Suprapubic skin (tissue), 4 donors: ENCODE data around the gene TEAD1. TPM values are rescaled to one million over a fixed set of nuclear protein-coding genes. Genes with fewer than 3 reads are reported as not detected.

Experiments
- DNase-seq, 2 donors: peaks; one replicate each; pipeline ENCODE4 v3.0.0-alpha.2; 2019; ENCODE audit warnings: low spot score in 2 of 2
- H3K27ac ChIP-seq: fragments of 200-600 bp; sonication (generic); one replicate; pipeline ENCODE4 v1.5.1; 2019
- H3K27me3 ChIP-seq: fragments of 200-600 bp; sonication (generic); one replicate; pipeline ENCODE4 v1.5.1; 2019
- H3K36me3 ChIP-seq: fragments of 200-600 bp; sonication (generic); one replicate; pipeline ENCODE4 v1.5.1; 2019
- H3K4me1 ChIP-seq: fragments of 200-600 bp; sonication (generic); one replicate; pipeline ENCODE4 v1.5.1; 2019
- H3K4me3 ChIP-seq: fragments of 200-600 bp; sonication (generic); one replicate; pipeline ENCODE4 v1.5.1; 2019; ENCODE audit warnings: mild to moderate bottlenecking
- H3K9me3 ChIP-seq: fragments of 200-600 bp; sonication (generic); one replicate; pipeline ENCODE4 v1.5.1; 2019
- EP300 ChIP-seq: sonication (generic); formaldehyde crosslinking; IDR thresholded peaks from one replicate; pipeline ENCODE4 v1.6.1; 2017; ENCODE audit warnings: antibody characterized with exemption
- POLR2A ChIP-seq, 2 donors: fragments of 450-650 bp; IDR thresholded peaks; one replicate each; pipeline ENCODE4 v1.6.1; 2017; ENCODE audit warnings: antibody characterized with exemption in 2 of 2, mild to moderate bottlenecking in 2 of 2, moderate library complexity in 2 of 2
- POLR2AphosphoS5 ChIP-seq, 3 donors: sonication (generic); formaldehyde crosslinking; IDR thresholded peaks; one replicate each; pipeline ENCODE4 v1.6.1; 2017; ENCODE audit warnings: antibody characterized with exemption in 3 of 3
- WGBS: methylation state at CpG from one replicate; pipeline ENCODE4 v1.1.5; 2018; 5-methylcytosine and 5-hydroxymethylcytosine counted together
- total RNA-seq, 4 donors: library from RNA; depleted of rRNA; stranded (reverse); fragments of >200 nt; gene quantifications; one replicate each; pipeline ENCODE4 v1.1.0, GENCODE V29; 2016
- TF ChIP-seq, protein P1 (sequence below), 2 donors: fragments of 200-600 bp in 1 of 2; fragments of 450-650 bp in 1 of 2; sonication (generic) in 1 of 2; IDR thresholded peaks; one replicate each; pipeline ENCODE4 v1.5.1; 2016 to 2019; ENCODE audit warnings: antibody characterized with exemption in 2 of 2, mild to moderate bottlenecking in 1 of 2, moderate library complexity in 1 of 2

TEAD1 gene
- total RNA-seq, 4 donors from 2014 or later: 60.3 to 84.8 (median 72.4) TPM

DNA sequence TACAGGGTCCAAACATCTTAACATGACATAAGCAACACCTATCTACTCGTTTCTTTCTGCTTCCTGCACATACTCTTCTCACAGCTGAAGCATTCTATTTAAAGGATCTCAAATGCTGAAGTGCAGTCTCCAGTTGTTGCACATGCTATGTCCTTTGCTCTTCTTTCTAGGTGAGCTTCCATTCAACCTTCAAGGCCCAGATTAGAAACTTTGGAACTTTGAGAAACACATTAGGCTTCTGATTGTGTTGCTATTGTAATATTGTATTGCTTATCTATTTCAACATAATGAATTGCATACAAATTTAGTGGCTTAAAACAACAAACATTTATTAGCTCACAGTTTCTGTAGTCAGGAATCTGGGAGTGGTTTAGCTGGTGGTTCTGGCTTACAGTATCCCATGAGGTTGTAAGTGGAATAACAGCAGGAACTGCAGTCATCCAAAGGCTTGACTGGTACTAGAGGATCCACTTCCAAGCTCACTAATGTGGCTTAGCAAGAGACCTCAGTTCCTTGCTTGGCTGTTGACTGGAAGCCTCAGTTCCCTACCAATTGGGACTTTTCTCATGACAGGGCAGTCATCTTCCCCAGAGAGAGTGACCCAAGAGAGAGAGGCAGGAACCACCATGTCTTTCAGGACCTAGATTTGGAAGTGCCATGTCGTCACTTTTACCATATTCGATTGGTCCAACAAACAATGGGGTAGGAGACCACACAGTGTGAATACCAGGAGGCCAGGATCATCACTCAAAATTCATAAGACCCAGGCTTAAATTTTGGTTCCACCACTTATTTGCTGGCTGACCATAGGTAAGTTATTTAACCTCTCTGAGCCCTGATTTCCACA lies 307.7 kb downstream of the TEAD1 start:
- DNase-seq: no peak
- no peaks in the 10 kb centered on the region for H3K4me1 ChIP-seq
- no peak for TF ChIP-seq EP300
- TF ChIP-seq, protein P1, sequence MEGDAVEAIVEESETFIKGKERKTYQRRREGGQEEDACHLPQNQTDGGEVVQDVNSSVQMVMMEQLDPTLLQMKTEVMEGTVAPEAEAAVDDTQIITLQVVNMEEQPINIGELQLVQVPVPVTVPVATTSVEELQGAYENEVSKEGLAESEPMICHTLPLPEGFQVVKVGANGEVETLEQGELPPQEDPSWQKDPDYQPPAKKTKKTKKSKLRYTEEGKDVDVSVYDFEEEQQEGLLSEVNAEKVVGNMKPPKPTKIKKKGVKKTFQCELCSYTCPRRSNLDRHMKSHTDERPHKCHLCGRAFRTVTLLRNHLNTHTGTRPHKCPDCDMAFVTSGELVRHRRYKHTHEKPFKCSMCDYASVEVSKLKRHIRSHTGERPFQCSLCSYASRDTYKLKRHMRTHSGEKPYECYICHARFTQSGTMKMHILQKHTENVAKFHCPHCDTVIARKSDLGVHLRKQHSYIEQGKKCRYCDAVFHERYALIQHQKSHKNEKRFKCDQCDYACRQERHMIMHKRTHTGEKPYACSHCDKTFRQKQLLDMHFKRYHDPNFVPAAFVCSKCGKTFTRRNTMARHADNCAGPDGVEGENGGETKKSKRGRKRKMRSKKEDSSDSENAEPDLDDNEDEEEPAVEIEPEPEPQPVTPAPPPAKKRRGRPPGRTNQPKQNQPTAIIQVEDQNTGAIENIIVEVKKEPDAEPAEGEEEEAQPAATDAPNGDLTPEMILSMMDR (IDR thresholded peaks at IDR 0.05): no peak
- TF ChIP-seq POLR2AphosphoS5 (IDR thresholded peaks at IDR 0.05): no peak
- no peak for TF ChIP-seq POLR2A (IDR thresholded peaks at IDR 0.05)
- no peaks in the 10 kb centered on the region for H3K9me3 ChIP-seq
- H3K36me3 ChIP-seq: no peaks in the 10 kb centered on the region
- 79% methylated on average over 3 of the region's 3 CpGs for WGBS
- no peak overlapping the region for H3K4me3 ChIP-seq
- H3K27me3 ChIP-seq: no peaks in the 10 kb centered on the region
- H3K27ac ChIP-seq: no peak overlapping the region

DNA sequence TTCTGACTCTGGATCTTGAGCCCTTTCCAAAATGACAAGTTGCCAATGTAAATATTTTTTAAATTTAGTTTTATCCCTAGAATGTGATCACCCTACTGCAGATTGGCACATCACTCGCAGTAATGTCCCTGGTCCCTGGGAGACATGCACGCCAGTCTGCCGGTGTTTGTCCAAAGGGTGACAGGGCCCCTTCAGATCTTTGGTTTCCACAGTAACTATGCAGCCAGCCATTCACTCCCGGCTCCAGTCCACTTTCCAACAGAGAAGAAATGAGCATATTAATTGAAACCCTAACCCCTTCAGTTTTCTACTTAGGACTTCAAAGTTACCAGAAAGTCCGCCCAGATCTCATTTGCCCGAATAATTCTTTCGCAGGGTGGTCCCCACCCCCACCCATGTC lies 309.1 kb downstream of the TEAD1 start:
- TF ChIP-seq POLR2A (IDR thresholded peaks at IDR 0.05) (no peak), EP300 (no peak), POLR2AphosphoS5 (IDR thresholded peaks at IDR 0.05) (no peak)
- TF ChIP-seq, protein P1 (IDR thresholded peaks at IDR 0.05): no peak
- Histone ChIP-seq H3K4me3 (no peak overlapping the region), H3K27ac (no peak overlapping the region), H3K27me3 (no peaks in the 10 kb centered on the region), H3K36me3 (no peaks in the 10 kb centered on the region), H3K4me1 (no peaks in the 10 kb centered on the region), H3K9me3 (no peaks in the 10 kb centered on the region)
- no peak for DNase-seq
- 82% methylated on average over 7 of the region's 7 CpGs for WGBS

DNA sequence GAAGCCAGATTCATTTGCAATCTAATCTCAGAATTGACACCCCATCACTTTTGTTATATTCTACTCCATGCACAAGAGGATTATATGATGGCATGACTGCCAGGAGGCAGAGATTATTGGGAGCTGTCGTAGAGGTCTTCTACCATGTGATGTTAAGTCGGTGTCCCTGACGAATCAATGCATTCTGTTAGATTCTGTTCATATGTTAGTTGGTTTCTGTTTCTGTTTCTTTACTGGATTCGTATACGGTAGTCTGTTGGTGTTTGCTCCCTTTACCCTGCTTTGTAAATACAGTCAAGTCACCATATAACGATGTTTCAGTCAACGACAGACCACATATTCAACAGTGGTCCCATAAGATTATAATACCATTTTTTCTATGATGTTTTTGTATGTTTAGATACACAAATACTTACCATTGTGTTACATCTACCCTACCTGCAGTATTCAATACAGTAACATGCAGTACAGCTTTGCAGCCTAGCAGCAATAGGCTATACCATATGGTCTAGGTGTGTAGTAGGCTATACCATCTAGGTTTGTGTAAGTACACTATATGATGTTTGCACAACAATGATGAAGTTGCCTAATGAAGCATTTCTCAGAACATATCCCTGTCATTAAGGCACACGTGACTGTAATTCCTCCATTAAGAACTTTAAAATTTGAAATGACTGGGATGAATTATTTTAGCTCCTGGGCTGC lies 312.1 kb downstream of the TEAD1 start:
- no peak overlapping the region for H3K4me3 ChIP-seq
- H3K4me1 ChIP-seq: no peaks in the 10 kb centered on the region
- H3K27ac ChIP-seq: no peak overlapping the region
- H3K27me3 ChIP-seq: no peaks in the 10 kb centered on the region
- DNase-seq: no peak
- no peak for TF ChIP-seq POLR2AphosphoS5 (IDR thresholded peaks at IDR 0.05)
- TF ChIP-seq, protein P1 (IDR thresholded peaks at IDR 0.05): no peak
- H3K9me3 ChIP-seq: no peaks in the 10 kb centered on the region
- WGBS: 89% methylated on average over 8 of the region's 8 CpGs
- H3K36me3 ChIP-seq: no peaks in the 10 kb centered on the region

DNA sequence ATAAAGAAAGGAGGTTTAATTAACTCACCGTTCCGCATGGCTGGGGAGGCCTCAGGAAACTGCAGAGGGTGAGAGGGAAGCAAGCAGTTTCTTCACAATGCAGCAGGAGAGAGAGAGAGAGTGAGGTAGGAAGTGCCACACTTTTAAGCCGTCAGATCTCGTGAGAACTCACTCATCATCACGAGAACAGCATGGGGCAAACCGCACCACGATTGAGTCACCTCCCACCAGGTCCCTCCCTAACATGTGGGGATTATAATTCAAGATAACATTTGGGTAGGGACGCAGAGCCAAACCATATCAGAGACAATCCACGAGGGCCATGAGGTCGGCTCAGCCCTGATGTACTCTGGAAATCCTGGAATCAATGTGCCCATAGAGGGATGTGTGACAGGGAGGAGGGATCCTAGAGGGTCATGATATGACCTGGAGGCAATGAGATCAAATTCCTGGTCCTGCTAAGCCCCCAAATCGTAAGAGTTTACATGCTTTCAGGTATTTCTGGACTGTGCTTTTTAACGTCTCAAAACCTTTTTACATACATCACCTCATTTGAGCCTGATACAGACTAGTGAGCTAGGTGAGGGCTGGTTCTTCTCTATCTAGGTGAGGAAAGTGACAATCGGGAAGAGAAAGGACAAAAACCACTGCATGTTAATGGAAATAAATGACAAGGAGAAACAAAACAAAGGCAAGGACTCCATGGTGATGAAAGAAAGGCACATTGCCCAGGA lies 315.4 kb downstream of the TEAD1 start:
- Histone ChIP-seq H3K27me3 (no peaks in the 10 kb centered on the region), H3K4me1 (no peaks in the 10 kb centered on the region), H3K4me3 (peak overlapping the region; percentile 7), H3K36me3 (no peaks in the 10 kb centered on the region), H3K9me3 (no peaks in the 10 kb centered on the region), H3K27ac (no peak overlapping the region)
- 56% methylated on average over 13 of the region's 13 CpGs for WGBS
- DNase-seq: no peak
- TF ChIP-seq, protein P1 (IDR thresholded peaks at IDR 0.05): no peak
- TF ChIP-seq POLR2AphosphoS5 (IDR thresholded peaks at IDR 0.05): no peak
- TF ChIP-seq EP300: no peak
- no peak for TF ChIP-seq POLR2A (IDR thresholded peaks at IDR 0.05)

DNA sequence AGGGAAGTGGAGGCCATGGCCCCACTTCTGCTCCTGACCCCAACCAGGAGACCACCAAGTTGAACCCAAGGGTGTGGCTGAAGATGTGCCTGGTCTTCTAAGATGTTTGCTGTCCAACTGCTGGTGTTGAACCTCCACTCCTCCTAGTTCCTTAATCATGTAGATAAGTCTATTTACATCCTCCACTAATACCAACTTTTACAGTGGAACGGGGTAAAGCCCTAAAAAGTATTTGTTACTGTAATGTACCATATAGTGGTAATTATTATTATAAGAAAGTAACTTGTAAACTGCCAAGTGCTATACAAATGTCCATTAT lies 315.9 kb downstream of the TEAD1 start:
- WGBS: 81% methylated on average over 1 of the region's 1 CpG
- no peaks in the 10 kb centered on the region for H3K27me3 ChIP-seq
- TF ChIP-seq POLR2AphosphoS5 (IDR thresholded peaks at IDR 0.05) (no peak), EP300 (no peak), POLR2A (IDR thresholded peaks at IDR 0.05) (no peak)
- TF ChIP-seq, protein P1 (IDR thresholded peaks at IDR 0.05): no peak

More for the DNA sequence above, 315.9 kb downstream of the TEAD1 start:
- Histone ChIP-seq H3K4me1 (no peaks in the 10 kb centered on the region), H3K36me3 (no peaks in the 10 kb centered on the region), H3K9me3 (no peaks in the 10 kb centered on the region), H3K4me3 (no peak overlapping the region), H3K27ac (no peak overlapping the region)
- DNase-seq: no peak
